HEK293 (cell line): Measurements from ENCODE around the gene KCTD15.

Experiments
- FEZF1 ChIP-seq: fragments of 450-650 bp; formaldehyde crosslinking; IDR thresholded peaks from 2 replicates; pipeline ENCODE4 v1.5.1; 2016; ENCODE audit warnings: missing biosample characterization, missing genetic modification characterization
- GLI4 ChIP-seq: fragments of 450-650 bp; formaldehyde crosslinking; IDR thresholded peaks from 2 replicates; pipeline ENCODE4 v1.5.1; 2016; ENCODE audit warnings: missing biosample characterization, missing genetic modification characterization
- HOXC10 ChIP-seq: sonication (generic); formaldehyde crosslinking; IDR thresholded peaks from 2 replicates; pipeline ENCODE4 v1.8.1; 2023; ENCODE audit warnings: mild to moderate bottlenecking, missing genetic modification reagents
- IKZF3 ChIP-seq: fragments of 450-650 bp; IDR thresholded peaks from 2 replicates; pipeline ENCODE4 v1.5.0; 2018; ENCODE audit warnings: missing biosample characterization, mild to moderate bottlenecking, missing genetic modification characterization, moderate library complexity
- KLF10 ChIP-seq: fragments of 450-650 bp; IDR thresholded peaks from 2 replicates; pipeline ENCODE4 v1.5.1; 2018; ENCODE audit warnings: missing biosample characterization, mild to moderate bottlenecking, missing genetic modification characterization
- KLF8 ChIP-seq: fragments of 450-650 bp; formaldehyde crosslinking; IDR thresholded peaks from 2 replicates; pipeline ENCODE4 v1.5.1; 2016; ENCODE audit warnings: missing biosample characterization, missing genetic modification characterization
- PRDM1 ChIP-seq: fragments of 450-650 bp; formaldehyde crosslinking; IDR thresholded peaks from 2 replicates; pipeline ENCODE4; 2016; ENCODE audit warnings: missing biosample characterization, missing genetic modification characterization
- SP2 ChIP-seq: fragments of 450-650 bp; formaldehyde crosslinking; IDR thresholded peaks from 2 replicates; pipeline ENCODE4 v1.5.1; 2016; ENCODE audit warnings: missing biosample characterization, missing genetic modification characterization
- TRIM28 ChIP-seq: IDR thresholded peaks from 2 replicates; pipeline ENCODE4 v1.6.1; 2011; ENCODE audit warnings: low read length, control low read depth, borderline replicate concordance
- ZBTB11 ChIP-seq: fragments of 450-650 bp; formaldehyde crosslinking; conservative IDR thresholded peaks from 2 replicates; pipeline ENCODE4 v1.5.1; 2016; ENCODE audit warnings: low read depth, missing biosample characterization, missing genetic modification characterization
- ZBTB20 ChIP-seq: fragments of 450-650 bp; formaldehyde crosslinking; IDR thresholded peaks from 2 replicates; pipeline ENCODE4 v1.5.1; 2016; ENCODE audit warnings: missing biosample characterization, missing genetic modification characterization
- ZBTB21 ChIP-seq: fragments of 450-650 bp; formaldehyde crosslinking; IDR thresholded peaks from 2 replicates; pipeline ENCODE4 v1.5.1; 2017; ENCODE audit warnings: missing biosample characterization, missing genetic modification characterization
- ZEB2 ChIP-seq: fragments of 450-650 bp; formaldehyde crosslinking; IDR thresholded peaks from 2 replicates; pipeline ENCODE4 v1.5.1; 2016; ENCODE audit warnings: missing biosample characterization, missing genetic modification characterization
- ZFP3 ChIP-seq: fragments of 450-650 bp; formaldehyde crosslinking; IDR thresholded peaks from 2 replicates; pipeline ENCODE4 v1.5.1; 2016; ENCODE audit warnings: low read depth, missing biosample characterization, missing genetic modification characterization
- ZNF2 ChIP-seq: fragments of 450-650 bp; formaldehyde crosslinking; IDR thresholded peaks from 2 replicates; pipeline ENCODE4 v1.5.1; 2016; ENCODE audit warnings: missing biosample characterization, missing genetic modification characterization
- ZNF24 ChIP-seq: fragments of 450-650 bp; formaldehyde crosslinking; IDR thresholded peaks from 2 replicates; pipeline ENCODE4 v1.5.1; 2016; ENCODE audit warnings: missing biosample characterization, missing genetic modification characterization
- ZNF274 ChIP-seq, 2 experiments: fragments of 200-500 bp in 1 of 2; fragments of 450-650 bp in 1 of 2; sonication (Bioruptor generic) in 1 of 2; formaldehyde crosslinking in 1 of 2; IDR thresholded peaks; 2 replicates each; pipeline versions ENCODE4 v1.5.1 to v1.6.1; 2014 to 2016; ENCODE audit warnings: borderline replicate concordance in 1 of 2, inconsistent platforms in 1 of 2, low read length in 1 of 2, missing biosample characterization in 1 of 2, missing genetic modification characterization in 1 of 2
- ZNF280C ChIP-seq: fragments of 450-650 bp; formaldehyde crosslinking; IDR thresholded peaks from 2 replicates; pipeline ENCODE4 v1.5.1; 2016; ENCODE audit warnings: missing biosample characterization, missing genetic modification characterization
- ZNF302 ChIP-seq: fragments of 450-650 bp; formaldehyde crosslinking; IDR thresholded peaks from 2 replicates; pipeline ENCODE4 v1.5.1; 2016; ENCODE audit warnings: missing biosample characterization, missing genetic modification characterization, low read depth
- ZNF350 ChIP-seq: fragments of 450-650 bp; formaldehyde crosslinking; IDR thresholded peaks from 2 replicates; pipeline ENCODE4 v1.5.0; 2017; ENCODE audit warnings: missing biosample characterization, mild to moderate bottlenecking, missing genetic modification characterization
- ZNF394 ChIP-seq: fragments of 450-650 bp; formaldehyde crosslinking; IDR thresholded peaks from 2 replicates; pipeline ENCODE4 v1.5.1; 2016; ENCODE audit warnings: missing biosample characterization, missing genetic modification characterization, mild to moderate bottlenecking, moderate library complexity, borderline replicate concordance
- ZNF560 ChIP-seq: fragments of 450-650 bp; formaldehyde crosslinking; IDR thresholded peaks from 2 replicates; pipeline ENCODE4 v1.5.1; 2017; ENCODE audit warnings: missing biosample characterization, missing genetic modification characterization, borderline replicate concordance
- ZNF561 ChIP-seq: fragments of 450-650 bp; IDR thresholded peaks from 2 replicates; pipeline ENCODE4 v1.5.1; 2018; ENCODE audit warnings: missing biosample characterization, missing genetic modification characterization, borderline replicate concordance
- ZNF596 ChIP-seq: fragments of 450-650 bp; IDR thresholded peaks from 2 replicates; pipeline ENCODE4 v1.5.0; 2018; ENCODE audit warnings: missing biosample characterization, mild to moderate bottlenecking, missing genetic modification characterization, moderate library complexity
- ZNF624 ChIP-seq: fragments of 450-650 bp; formaldehyde crosslinking; IDR thresholded peaks from 2 replicates; pipeline ENCODE4 v1.5.1; 2017; ENCODE audit warnings: missing biosample characterization, missing genetic modification characterization
- ZNF660 ChIP-seq: fragments of 450-650 bp; IDR thresholded peaks from 2 replicates; pipeline ENCODE4 v1.5.1; 2018; ENCODE audit warnings: missing biosample characterization, mild to moderate bottlenecking, missing genetic modification characterization
- ZNF704 ChIP-seq: fragments of 450-650 bp; formaldehyde crosslinking; IDR thresholded peaks from 2 replicates; pipeline ENCODE4 v1.5.1; 2016; ENCODE audit warnings: missing biosample characterization, missing genetic modification characterization
- ZNF768 ChIP-seq: fragments of 450-650 bp; formaldehyde crosslinking; IDR thresholded peaks from 2 replicates; pipeline ENCODE4 v1.5.1; 2018; ENCODE audit warnings: missing biosample characterization, mild to moderate bottlenecking, missing genetic modification characterization
- ZNF785 ChIP-seq: fragments of 450-650 bp; formaldehyde crosslinking; IDR thresholded peaks from 2 replicates; pipeline ENCODE4 v1.5.1; 2016; ENCODE audit warnings: missing biosample characterization, missing genetic modification characterization
- TF ChIP-seq, protein P1 (sequence below): fragments of 450-650 bp; formaldehyde crosslinking; IDR thresholded peaks from 2 replicates; pipeline ENCODE4 v1.5.1; 2016; ENCODE audit warnings: missing biosample characterization, missing genetic modification characterization
- TF ChIP-seq, protein P2 (sequence below): fragments of 450-650 bp; formaldehyde crosslinking; IDR thresholded peaks from 2 replicates; pipeline ENCODE4 v1.5.1; 2017; ENCODE audit warnings: missing biosample characterization, missing genetic modification characterization

Gene KCTD15

DNA sequence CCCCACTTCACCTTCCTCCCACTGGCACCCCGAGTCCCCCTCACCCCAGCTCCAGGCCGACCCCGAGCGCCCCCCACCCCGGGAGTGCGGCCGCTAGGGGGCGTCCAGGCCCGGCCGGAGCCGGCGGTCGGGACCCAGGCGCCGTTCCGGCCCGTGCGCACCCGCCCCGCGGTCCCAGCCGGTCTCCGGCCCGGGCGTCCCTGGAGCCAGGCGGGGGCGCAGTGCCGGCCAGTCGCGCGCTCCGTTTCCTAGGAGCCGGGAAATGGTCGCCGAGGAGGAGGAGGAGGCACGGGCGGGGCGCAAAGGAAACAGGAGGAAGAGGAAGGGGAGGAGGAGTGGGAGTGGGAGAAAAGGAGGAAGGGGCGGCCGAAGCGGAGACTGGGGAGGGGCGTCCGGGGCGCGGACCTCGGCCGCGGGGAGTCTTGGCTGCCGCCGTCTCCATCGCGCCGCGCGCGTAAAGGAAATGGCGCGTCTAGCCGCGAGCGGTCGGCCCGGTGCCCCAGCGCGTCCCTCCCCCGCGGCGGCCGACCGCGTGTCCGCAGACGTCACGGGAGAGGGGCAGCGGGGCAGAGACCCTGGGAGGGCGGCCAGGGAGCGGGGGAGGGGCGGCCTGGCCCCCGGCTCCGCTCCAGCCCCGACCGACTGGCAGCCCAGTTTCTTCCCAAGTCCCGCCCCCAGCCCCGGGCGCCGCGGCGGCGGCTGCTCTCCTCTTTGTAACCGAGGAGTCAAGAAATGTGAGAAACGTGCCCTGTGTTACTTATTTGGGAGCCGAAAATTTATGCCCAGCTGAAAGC lies 1.1 kb upstream of the KCTD15 start (continued):
- TF ChIP-seq ZNF280C (tag by site-specific recombination), result no peak
- TF ChIP-seq ZNF660 (tag by site-specific recombination), result peak; percentile 82
- TF ChIP-seq SP2 (tag by site-specific recombination), result peak; percentile 95
- TF ChIP-seq, protein P1, sequence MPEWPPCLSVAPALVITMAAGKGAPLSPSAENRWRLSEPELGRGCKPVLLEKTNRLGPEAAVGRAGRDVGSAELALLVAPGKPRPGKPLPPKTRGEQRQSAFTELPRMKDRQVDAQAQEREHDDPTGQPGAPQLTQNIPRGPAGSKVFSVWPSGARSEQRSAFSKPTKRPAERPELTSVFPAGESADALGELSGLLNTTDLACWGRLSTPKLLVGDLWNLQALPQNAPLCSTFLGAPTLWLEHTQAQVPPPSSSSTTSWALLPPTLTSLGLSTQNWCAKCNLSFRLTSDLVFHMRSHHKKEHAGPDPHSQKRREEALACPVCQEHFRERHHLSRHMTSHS (tag by site-specific recombination), result peak; percentile 13
- TF ChIP-seq TRIM28, result no peak
- peak; percentile 28; the same call in 1 of the 2 replicates for TF ChIP-seq ZNF394 (tag by site-specific recombination)
- peak; percentile 75 for TF ChIP-seq ZNF596 (tag by site-specific recombination)
- TF ChIP-seq GLI4 (tag by site-specific recombination), result peak; percentile 72; the same call in 1 of the 2 replicates
- 0 out of 2 replicates have a peak, but pooled peaks have one; percentile 9 for TF ChIP-seq ZNF350 (tag by site-specific recombination)
- no peak for TF ChIP-seq ZFP3 (tag by site-specific recombination)
- TF ChIP-seq, protein P2, sequence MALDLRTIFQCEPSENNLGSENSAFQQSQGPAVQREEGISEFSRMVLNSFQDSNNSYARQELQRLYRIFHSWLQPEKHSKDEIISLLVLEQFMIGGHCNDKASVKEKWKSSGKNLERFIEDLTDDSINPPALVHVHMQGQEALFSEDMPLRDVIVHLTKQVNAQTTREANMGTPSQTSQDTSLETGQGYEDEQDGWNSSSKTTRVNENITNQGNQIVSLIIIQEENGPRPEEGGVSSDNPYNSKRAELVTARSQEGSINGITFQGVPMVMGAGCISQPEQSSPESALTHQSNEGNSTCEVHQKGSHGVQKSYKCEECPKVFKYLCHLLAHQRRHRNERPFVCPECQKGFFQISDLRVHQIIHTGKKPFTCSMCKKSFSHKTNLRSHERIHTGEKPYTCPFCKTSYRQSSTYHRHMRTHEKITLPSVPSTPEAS (tag by site-specific recombination), result peak; percentile 21; the same call in 1 of the 2 replicates
- TF ChIP-seq ZBTB21 (tag by site-specific recombination), result no peak
- peak; percentile 91 for TF ChIP-seq KLF10 (tag by site-specific recombination)
- peak; percentile 84 for TF ChIP-seq ZBTB11
- peak; percentile 76; the same call in 1 of the 2 replicates for TF ChIP-seq ZNF2 (tag by site-specific recombination)
- no peak for TF ChIP-seq ZNF302
- no peak for TF ChIP-seq HOXC10
- TF ChIP-seq ZNF768, result no peak; the same call in none of the 2 replicates
- TF ChIP-seq ZNF561 (tag by site-specific recombination), result peak; percentile 96
- TF ChIP-seq ZNF274 (IDR thresholded peaks at IDR 0.05; ENCODE audit: low read length), result no peak
- TF ChIP-seq ZNF274 (tag by site-specific recombination; IDR thresholded peaks at IDR 0.05; ENCODE audit: borderline replicate concordance), result no peak; the same call in 1 of the 2 replicates
- TF ChIP-seq KLF8, result peak; percentile 99
- TF ChIP-seq ZNF704 (tag by site-specific recombination), result no peak
- no peak for TF ChIP-seq ZNF624 (tag by site-specific recombination)
- peak; percentile 97 for TF ChIP-seq ZEB2 (tag by site-specific recombination)
- TF ChIP-seq ZBTB20 (tag by site-specific recombination), result peak; percentile 97
- TF ChIP-seq PRDM1 (tag by site-specific recombination), result no peak
- peak; percentile 46; the same call in 1 of the 2 replicates for TF ChIP-seq FEZF1 (tag by site-specific recombination)
- no peak; the same call in 1 of the 2 replicates for TF ChIP-seq ZNF24 (tag by site-specific recombination)
- peak; percentile 96 for TF ChIP-seq ZNF785 (tag by site-specific recombination)
- TF ChIP-seq ZNF560 (tag by site-specific recombination), result no peak
- TF ChIP-seq IKZF3, result peak; percentile 93
